GM19023 (cell line): ENCODE measurements around the gene KIAA1217.

Source experiments
- ATAC-seq: cut with Tn5 transposase; IDR thresholded peaks from one replicate; pipeline ENCODE4 v1.9.1; 2021; ENCODE audit warnings: mild to moderate bottlenecking, moderate library complexity; ENCODE audit not compliant: unreplicated experiment

KIAA1217 gene

DNA sequence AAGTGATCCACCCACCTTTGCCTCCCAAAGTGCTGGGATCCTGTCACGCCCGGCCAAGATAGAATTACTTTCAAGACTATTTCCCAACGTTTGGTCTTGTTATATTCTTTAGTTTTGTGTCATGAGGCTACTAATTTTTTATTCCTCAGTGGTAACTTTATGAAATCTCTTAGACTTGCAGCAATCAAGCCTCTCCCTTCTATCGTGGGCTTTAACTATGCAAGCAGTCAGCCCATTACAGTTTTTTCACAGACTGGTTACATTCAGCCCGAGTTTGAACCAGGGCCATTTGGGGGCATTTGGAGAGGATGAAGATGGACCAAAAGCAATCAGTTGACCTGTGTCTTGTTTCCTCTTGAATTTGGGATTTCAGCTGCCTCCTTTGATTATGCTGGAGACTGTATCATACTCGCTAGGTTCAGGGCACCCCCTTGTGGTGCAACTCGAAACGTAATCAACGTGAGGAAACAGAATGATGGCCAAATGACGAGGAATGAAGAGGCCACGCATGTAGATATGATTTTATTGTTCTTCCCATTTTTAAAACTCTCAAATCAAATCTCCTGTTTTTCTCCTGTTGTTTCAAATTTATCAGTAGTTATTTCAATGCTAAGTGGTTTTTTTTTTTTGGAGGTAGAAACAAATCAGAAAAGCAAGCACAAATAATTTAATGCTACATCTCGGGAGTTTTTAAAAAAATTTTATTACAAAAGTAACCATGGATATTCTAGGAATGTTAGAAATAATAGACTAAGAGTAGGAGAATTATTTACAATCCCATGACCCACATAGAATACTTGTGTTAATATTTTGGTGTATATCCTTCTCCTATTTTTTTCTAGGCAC is 151.6 kb downstream of the KIAA1217 start:
- peak; percentile 69 for ATAC-seq

DNA sequence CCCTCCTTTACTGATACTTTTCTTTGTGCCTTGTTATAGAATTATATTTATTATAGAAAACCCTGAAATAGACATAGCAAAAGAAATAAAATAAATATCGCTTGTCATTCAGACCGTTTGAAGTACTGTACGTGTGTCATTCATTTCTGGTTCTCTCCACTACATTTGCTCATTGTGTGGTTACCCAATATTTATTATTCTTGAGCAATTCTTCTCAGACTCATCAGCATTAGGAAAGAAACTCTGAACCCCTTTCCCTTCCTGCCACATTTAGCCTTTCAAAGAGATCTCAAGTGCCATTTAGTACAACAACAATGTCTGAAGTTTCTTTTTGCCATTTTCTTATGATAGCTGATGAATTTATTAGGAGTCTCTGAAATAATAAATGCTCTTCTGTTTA is 154.1 kb downstream of the KIAA1217 start:
- ATAC-seq: no peak

DNA sequence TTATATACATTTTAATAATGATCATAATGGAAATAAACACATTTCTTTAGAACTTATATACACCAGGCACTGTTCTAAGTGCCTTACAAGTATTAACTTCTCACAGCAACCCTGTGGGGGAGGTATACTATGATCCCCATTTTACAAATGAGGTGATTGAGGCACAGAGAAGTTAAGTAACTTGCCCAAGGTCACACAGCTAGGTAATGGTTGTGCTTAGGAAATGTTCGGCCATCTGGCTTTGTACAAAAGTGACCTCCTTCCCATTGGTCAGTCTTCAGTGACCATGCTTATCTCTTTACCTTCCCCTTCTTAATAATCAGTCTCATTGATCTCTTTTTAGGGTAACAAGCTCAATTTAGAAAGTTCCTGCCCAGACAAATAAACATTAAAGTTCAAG is 158.8 kb downstream of the KIAA1217 start:
- no peak for ATAC-seq

DNA sequence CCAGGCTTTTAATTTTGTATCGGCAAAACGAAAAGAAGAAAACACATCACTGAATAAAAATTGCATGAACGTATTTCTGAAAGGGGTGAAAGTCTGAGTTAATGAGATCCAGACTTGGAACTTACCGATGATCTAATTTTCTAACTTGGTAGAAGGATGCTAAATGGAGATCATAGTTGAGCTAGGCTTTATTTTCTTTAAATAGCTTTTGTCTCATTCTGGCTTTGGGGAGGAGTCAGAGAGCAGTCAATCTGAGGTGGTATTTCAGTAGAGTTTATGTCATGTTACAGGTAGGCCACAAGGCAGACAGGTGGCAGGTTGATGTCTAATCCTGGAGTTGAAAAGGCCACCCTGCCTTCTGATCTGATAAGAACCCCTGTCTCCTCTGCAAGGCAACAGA is 161.9 kb downstream of the KIAA1217 start:
- no peak for ATAC-seq

GRCh38 chr10:24371396-24371795 is 162.5 kb downstream of the KIAA1217 start:
- no peak for ATAC-seq

DNA sequence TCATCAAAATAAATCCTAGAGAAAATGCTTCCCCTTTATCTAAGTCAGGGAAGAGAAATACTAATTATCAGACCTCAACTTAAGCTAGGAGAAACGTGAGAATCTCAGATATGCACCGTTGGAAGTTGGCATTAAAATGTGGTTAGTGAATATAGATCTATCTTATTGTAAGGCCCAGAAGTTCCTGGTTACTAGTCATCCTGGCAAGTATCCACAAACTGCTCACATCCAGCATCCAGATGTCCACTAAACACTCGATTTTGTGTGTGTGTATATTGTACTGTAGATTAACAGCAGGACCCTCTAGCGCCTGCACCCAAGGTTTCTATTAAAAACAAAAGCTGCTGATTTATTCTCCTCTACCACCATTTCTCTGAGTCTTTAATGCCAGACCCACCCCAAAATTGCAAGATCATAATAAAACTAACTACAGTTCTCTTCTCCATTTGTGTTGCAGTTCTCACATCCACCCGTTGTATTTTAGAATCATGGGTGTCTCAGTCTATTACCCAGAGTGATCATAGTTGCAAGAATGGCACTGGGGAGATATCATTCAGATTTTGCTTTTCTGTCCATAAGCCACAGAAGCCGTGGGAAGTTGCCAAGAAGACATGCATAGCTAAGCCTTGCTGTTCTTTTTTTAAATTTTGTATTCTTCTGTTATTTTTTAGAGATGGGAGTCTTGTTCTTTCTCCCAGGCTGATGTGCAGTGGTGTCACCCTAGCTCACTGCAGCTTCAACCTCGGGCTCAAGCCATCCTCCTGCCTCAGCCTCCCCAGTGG is 165.4 kb downstream of the KIAA1217 start:
- no peak for ATAC-seq

DNA sequence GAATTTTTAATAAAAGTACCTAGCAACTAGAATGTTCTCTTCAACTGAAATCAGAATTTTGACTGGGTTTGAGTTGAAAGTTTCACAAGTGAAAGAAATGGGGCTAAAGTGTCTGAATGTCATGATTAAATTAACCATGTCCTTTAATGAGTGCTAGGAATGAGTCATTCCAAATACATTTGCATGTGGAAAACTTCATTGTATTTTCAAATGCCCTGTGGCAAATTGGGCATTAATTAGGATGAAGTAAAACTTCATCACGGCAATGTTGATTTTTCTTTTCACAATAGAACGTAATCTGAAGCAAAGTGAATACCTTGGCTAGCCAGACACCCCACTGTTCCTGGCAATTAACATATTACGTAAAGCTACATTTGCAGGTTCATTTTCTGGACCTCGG is 166.6 kb downstream of the KIAA1217 start:
- ATAC-seq: no peak

DNA sequence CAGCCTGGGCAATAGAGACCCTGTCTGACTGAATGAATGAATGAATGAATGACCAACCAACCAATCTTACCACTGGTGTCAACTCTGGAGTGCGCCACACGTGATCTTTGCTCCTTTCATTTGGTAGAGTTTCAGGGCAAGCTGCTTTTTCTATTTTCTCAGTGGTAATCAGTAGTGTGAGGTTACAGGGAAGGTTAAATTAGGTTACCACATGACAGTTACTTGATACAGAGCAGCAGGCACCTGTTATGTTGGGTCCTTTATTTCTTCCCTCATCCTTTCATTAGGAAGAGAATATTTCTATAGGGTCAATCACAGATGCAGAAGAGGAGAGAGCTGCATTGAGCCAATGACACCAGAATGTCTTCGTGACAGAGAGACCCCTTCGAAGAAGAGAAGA is 167.8 kb downstream of the KIAA1217 start:
- no peak for ATAC-seq

DNA sequence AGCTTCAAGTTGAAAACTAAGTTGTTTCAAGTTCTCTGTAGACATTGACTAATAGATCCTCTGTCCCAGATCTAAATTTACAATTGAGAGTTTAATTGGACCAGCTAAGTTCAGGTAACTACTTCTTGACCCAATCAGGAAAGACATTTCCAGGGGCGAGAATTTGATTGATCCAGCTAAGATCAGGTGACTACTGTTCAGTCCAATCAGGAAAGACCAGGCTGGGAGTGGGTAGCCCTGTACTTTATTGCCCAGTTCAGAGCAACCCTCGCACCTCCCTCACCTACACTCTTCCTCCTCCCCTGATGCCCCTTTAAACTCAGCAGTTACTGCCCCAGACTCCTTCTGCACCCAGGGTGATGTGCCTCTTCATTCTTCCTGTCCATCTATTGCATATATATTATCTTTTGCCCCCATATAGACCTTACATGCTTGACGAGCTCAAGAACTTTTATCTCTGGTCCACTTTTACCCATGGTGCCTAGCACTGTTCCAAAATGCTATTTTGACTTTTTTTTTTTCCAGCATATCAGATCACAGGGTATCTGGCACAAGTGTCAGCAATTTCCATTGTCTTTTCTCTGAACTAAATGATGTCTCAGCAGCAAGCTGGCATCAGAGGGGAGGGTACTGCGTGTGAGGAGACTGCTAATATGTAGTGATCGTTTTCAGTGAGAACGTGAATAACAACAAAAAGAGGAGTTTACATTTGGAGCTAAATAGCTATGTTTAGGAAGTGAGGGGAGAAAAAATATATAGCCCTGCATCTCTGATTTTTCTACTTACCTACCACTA is 169.4 kb downstream of the KIAA1217 start:
- no peak for ATAC-seq

GRCh38 chr10:24381235-24382010 is 172.5 kb downstream of the KIAA1217 start:
- no peak for ATAC-seq

- ATAC-seq: no peak
Measured at GRCh38 chr10:24382045-24382444, 173.1 kb downstream of the KIAA1217 start.

GRCh38 chr10:24382596-24382978 is 173.6 kb downstream of the KIAA1217 start:
- no peak for ATAC-seq

GRCh38 chr10:24382979-24383663 is 174.2 kb downstream of the KIAA1217 start:
- ATAC-seq: peak; percentile 65

- peak; percentile 88 for ATAC-seq
Measured at GRCh38 chr10:24383681-24384106, 174.8 kb downstream of the KIAA1217 start.

DNA sequence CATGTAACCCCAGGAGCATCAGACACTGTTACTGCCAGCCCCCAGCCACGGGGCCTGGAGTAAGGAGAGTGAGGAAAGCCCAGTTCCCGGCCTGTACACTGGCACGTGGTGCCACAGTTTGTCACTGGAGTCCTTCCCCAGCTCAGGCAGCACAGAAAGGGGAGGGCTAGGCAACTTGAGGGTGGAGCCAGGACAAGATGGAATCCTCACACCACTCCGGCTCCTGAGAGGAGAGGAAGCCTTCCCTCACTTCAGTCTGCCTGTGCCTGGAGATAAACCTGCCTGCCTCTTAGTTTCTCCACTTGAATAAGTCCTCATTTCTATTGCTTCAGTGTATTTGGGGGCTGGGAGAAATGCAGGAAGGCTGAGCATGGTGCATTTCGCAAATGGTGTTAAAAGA is 176.0 kb downstream of the KIAA1217 start:
- no peak for ATAC-seq

DNA sequence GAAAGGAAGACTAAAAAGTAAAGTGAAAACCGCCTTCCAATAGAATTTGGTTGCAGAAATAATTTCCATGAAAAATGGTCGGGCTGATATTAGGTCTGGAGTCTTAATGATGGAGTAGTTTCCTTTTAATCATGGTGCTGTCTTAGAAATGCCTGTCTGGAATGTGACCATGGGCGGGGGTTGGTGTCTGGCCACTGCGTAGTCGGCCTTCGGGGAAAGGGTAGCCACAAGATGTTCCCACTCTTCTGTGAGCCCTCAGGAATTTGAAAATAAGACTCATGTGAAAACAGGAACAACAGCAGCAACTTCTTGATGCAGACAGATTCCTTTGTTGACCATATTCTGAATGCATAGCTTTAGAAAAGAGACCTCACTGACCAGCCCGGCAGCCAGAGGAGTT is 176.8 kb downstream of the KIAA1217 start:
- no peak for ATAC-seq

DNA sequence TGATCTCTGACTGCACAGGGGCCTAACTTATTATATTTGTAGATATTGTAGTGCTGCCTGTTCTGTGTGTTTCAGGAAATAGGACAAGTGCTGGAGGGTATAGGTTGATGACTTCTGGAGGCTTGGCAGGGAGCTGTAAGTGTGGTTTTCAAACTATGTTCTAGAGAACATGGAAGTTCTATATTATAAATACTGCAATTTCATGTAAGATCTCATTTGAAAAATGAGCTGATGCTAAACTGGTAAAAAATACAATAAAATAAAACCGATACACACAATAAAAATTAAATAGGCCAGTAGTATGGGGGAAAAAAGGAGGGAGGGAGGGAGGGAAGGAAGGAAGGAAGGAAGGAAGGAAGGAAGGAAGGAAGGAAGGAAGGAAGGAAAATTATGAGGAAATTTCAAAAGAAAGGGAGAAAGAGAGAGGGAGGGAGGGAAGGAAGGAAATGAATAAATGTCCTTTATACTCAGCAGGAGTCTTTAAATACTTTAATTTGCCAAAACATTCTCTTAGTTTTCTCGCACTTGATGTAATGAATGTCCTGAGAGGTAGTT is 181.3 kb downstream of the KIAA1217 start:
- ATAC-seq: no peak

- no peak for ATAC-seq
Measured at GRCh38 chr10:24390746-24391145, 181.8 kb downstream of the KIAA1217 start.

DNA sequence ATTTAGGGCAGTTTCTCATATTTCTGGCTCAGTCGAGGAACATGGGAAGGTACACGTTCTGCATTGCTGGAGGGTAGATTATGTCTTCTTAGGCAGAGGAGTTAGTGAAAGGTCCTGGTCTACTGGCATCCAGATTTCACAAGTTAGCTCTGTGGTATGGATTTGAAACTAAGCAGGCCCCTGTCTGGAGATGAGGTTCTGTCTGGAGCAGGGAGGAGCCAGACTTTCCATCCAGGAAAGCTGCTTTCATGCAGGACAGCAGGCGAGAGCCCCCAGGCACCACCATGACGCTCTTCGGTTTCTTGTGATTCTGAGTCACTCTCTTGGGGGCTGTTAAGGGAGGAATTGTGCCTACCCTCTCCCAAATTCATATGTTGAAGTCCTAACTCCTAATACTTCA is 184.3 kb downstream of the KIAA1217 start:
- no peak for ATAC-seq
